OCI-LY3 (cell line): ENCODE results near the gene XRRA1.
"Not testable (repeated sequence)": the region's sequence is repeated elsewhere in the genome, so short reads cannot be mapped to it uniquely, and the experiment has no call there.

Experiments
- H2AFZ ChIP-seq: fragments of 200-600, 300-600 bp; shearing (Covaris generic); 2 replicates; pipeline ENCODE4 v1.6.0; 2014; ENCODE audit warnings: antibody characterized with exemption, low read depth, low read length
- H3K27ac ChIP-seq: fragments of 200-600, 300-600 bp; sonication (generic); 2 replicates; pipeline ENCODE4 v1.5.1; 2014; ENCODE audit warnings: mild to moderate bottlenecking, low read length, moderate library complexity, mixed read lengths
- H3K27me3 ChIP-seq: fragments of 200-600, 300-600 bp; sonication (generic); 2 replicates; pipeline ENCODE4 v1.6.1; 2014; ENCODE audit warnings: low read depth, low read length, mixed read lengths
- H3K36me3 ChIP-seq: fragments of 200-600, 300-600 bp; sonication (generic); replicated peaks from 2 replicates; pipeline ENCODE3; 2014; ENCODE audit warnings: low read depth, low read length, mixed read lengths
- H3K4me1 ChIP-seq: fragments of 300-600, 200-600 bp; sonication (generic); 2 replicates; pipeline ENCODE4 v1.6.1; 2014; ENCODE audit warnings: low read length, mixed read lengths
- H3K4me2 ChIP-seq: fragments of 200-600, 300-600 bp; sonication (generic); 2 replicates; pipeline ENCODE4 v1.6.1; 2014; ENCODE audit warnings: low read length, mixed read lengths
- H3K4me3 ChIP-seq: fragments of 300-600, 200-600 bp; sonication (generic); 2 replicates; pipeline ENCODE4 v1.5.1; 2014; ENCODE audit warnings: antibody characterized with exemption, mild to moderate bottlenecking, low read length, moderate library complexity
- H3K79me2 ChIP-seq: fragments of 300-600, 200-600 bp; shearing (Covaris generic); 2 replicates; pipeline ENCODE4 v1.6.1; 2014; ENCODE audit warnings: mild to moderate bottlenecking, low read length, mixed read lengths
- H3K9ac ChIP-seq: fragments of 300-600, 200-600 bp; shearing (Covaris generic); 2 replicates; pipeline ENCODE4 v1.6.0; 2014; ENCODE audit warnings: mild to moderate bottlenecking, low read length, moderate library complexity
- H3K9me3 ChIP-seq: fragments of 200-600, 300-600 bp; shearing (Covaris generic); 2 replicates; pipeline ENCODE4 v1.6.1; 2014; ENCODE audit warnings: low read length, mixed read lengths; ENCODE audit not compliant: insufficient read depth
- H4K20me1 ChIP-seq: fragments of 200-600, 300-600 bp; sonication (generic); 2 replicates; pipeline ENCODE4 v1.6.1; 2016; ENCODE audit warnings: low read length, mixed read lengths; ENCODE audit not compliant: insufficient read depth
- EZH2phosphoT487 ChIP-seq: fragments of 200-600 bp; shearing (Covaris generic); IDR thresholded peaks from 2 replicates; pipeline ENCODE4 v1.6.1; 2018; ENCODE audit warnings: antibody characterized with exemption, mixed run types, low read depth
- TF ChIP-seq, protein P1 (sequence below): fragments of 200-600, 300-600 bp; sonication (generic); IDR thresholded peaks from 2 replicates; pipeline ENCODE4 v1.5.1; 2014; ENCODE audit warnings: antibody characterized with exemption, low read length, low read depth

XRRA1 gene, protein sequence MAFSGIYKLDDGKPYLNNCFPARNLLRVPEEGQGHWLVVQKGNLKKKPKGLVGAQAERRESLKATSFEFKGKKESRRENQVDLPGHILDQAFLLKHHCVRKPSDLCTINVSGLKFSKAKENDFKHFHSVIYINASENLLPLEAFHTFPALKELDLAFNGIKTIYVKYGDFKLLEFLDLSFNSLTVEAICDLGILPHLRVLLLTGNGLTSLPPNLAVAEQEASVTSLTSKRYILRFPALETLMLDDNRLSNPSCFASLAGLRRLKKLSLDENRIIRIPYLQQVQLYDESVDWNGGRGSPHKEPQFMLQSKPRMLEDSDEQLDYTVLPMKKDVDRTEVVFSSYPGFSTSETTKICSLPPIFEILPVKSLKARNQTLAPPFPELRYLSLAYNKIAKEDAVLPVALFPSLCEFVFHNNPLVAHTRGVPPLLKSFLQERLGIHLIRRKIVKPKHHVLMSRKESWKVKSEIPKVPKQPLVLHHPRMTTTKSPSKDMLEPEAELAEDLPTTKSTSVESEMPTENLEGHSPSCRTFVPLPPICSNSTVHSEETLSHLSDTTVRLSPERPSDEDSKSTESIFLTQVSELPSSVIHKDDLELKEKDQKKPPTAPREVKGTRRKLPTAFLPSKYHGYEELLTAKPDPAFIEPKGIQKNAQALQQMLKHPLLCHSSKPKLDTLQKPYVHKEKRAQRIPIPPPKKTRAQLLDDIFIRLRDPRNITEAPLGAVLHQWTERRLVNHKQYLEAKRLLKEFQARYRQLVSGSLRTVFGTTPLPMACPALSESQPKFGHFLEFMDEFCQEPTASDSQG

DNA sequence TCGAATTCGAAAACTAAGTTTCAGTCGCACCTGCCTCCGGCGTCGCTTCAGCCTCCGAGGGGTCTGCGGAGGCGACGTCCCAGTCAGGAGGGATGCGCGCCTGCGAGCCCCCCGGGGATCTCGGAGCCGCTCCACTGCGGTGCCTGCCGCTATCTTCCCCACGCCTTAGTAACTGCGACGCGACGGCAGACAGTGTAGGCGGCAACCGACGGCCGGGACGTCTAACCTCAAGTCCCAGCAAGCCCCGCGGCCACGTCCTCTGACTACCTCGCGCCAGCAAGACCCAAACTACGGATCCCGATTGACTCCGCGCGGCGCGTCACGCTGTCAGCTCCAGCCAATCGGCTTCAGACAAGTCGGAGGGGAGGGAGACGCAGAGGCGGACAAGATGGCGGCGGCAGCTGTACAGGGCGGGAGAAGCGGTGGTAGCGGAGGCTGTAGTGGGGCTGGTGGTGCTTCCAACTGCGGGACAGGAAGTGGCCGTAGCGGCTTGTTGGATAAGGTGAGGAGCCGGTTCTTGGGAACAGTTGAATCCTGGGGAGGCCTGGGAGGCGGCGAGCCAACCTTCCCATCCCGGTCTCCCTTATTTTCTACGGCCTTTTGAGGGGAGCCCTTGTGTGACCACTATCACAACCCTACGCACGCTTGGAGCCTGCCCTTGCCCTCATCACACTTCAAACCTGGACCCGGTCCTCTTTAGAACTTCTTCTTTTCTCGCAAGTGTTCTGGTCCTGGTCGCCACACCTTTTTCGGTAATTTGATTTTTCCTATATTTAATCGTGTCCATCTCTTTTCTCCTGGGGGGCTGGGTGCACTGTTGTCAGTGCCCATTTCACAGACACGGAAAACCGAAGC is at the start of gene XRRA1, which contains the start of gene SPCS2:
XRRA1 (minus strand) TSS at position 194 of the 855 bp plus-strand sequence. CDS start 8,213 bp downstream, outside the sequence.
SPCS2 (plus strand) TSS at position 369 of the 855 bp plus-strand sequence; CDS start at position 389, 20 bp downstream.
- Histone ChIP-seq H3K4me2 (peak within 1 kb of the TSS; percentile 87), H4K20me1 (peaks cover 33% of the 10 kb centered on the region), H2AFZ (peak within 1 kb of the TSS; percentile 95), H3K27ac (peak within 1 kb of the TSS; percentile 58), H3K79me2 (peaks cover 62% of the 10 kb centered on the region), H3K4me1 (peaks cover 43% of the 10 kb centered on the region), H3K9me3 (no peaks in the 10 kb centered on the region), H3K4me3 (peak within 1 kb of the TSS; percentile 86), H3K9ac (peak within 1 kb of the TSS; percentile 92), H3K36me3 (peaks cover 25% of the 10 kb centered on the region), H3K27me3 (no peaks in the 10 kb centered on the region)
- TF ChIP-seq EZH2phosphoT487, result no peak
- TF ChIP-seq, protein P1, sequence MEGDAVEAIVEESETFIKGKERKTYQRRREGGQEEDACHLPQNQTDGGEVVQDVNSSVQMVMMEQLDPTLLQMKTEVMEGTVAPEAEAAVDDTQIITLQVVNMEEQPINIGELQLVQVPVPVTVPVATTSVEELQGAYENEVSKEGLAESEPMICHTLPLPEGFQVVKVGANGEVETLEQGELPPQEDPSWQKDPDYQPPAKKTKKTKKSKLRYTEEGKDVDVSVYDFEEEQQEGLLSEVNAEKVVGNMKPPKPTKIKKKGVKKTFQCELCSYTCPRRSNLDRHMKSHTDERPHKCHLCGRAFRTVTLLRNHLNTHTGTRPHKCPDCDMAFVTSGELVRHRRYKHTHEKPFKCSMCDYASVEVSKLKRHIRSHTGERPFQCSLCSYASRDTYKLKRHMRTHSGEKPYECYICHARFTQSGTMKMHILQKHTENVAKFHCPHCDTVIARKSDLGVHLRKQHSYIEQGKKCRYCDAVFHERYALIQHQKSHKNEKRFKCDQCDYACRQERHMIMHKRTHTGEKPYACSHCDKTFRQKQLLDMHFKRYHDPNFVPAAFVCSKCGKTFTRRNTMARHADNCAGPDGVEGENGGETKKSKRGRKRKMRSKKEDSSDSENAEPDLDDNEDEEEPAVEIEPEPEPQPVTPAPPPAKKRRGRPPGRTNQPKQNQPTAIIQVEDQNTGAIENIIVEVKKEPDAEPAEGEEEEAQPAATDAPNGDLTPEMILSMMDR, result no peak

DNA sequence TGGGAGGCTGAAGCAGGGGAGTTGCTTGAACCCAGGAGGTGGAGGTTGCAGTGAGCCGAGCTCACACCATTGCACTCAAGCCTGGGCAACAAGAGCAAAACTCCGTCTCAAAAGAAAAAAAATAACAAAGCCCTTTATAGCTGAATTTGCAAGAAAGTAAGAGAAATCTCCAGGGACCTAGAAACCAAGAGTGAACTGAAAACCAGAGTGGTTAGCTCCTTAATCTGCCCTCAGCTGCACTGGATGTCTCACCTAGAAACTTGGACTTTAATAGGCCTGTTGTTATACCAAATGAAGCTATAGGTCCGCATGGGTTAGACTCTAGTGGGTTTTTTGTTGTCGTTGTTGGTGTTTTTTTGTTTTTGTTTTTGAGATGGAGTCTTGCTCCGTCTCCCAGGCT is 44.0 kb upstream of the XRRA1 start:
- Histone ChIP-seq H3K4me2 (peak overlapping the region; percentile 28; the same call in 1 of the 2 replicates), H3K79me2 (peaks cover 19% of the 10 kb centered on the region), H4K20me1 (no peaks in the 10 kb centered on the region), H3K9ac (no peak overlapping the region), H3K9me3 (no peaks in the 10 kb centered on the region), H3K36me3 (peaks cover 22% of the 10 kb centered on the region), H3K27ac (no peak overlapping the region), H3K4me1 (peaks cover 23% of the 10 kb centered on the region), H2AFZ (no peak overlapping the region), H3K27me3 (no peaks in the 10 kb centered on the region), H3K4me3 (no peak overlapping the region)
- TF ChIP-seq, protein P1, result no peak
- no peak for TF ChIP-seq EZH2phosphoT487

DNA sequence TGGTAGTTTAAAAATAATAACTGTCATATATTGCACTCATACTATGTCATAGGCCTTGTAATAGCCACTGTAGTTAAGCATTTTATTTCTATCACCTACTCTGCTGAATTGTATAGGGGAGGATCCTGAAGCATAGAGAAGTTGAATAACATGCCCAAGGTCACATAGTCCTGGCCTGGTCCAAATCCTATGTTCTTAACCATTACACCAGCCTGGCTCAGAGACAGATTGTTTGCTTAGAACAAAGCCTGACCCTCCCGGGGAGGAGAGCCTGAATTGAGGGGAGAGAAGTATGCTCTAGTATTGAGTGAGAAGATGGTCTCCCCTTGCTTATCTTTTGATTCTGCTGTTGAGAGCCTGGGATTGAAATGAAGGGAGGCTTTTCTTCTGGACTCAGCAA is 42.0 kb upstream of the XRRA1 start:
- H3K4me1 ChIP-seq, result peaks cover 23% of the 10 kb centered on the region
- TF ChIP-seq, protein P1, result no peak
- no peak for TF ChIP-seq EZH2phosphoT487
- H4K20me1 ChIP-seq, result no peaks in the 10 kb centered on the region
- H3K27ac ChIP-seq, result no peak overlapping the region
- no peaks in the 10 kb centered on the region for H3K9me3 ChIP-seq
- H3K79me2 ChIP-seq, result peaks cover 19% of the 10 kb centered on the region
- H3K36me3 ChIP-seq, result peaks cover 18% of the 10 kb centered on the region
- H3K27me3 ChIP-seq, result no peaks in the 10 kb centered on the region
- no peak overlapping the region for H3K4me2 ChIP-seq
- no peak overlapping the region for H3K4me3 ChIP-seq
- no peak overlapping the region for H3K9ac ChIP-seq
- no peak overlapping the region for H2AFZ ChIP-seq

DNA sequence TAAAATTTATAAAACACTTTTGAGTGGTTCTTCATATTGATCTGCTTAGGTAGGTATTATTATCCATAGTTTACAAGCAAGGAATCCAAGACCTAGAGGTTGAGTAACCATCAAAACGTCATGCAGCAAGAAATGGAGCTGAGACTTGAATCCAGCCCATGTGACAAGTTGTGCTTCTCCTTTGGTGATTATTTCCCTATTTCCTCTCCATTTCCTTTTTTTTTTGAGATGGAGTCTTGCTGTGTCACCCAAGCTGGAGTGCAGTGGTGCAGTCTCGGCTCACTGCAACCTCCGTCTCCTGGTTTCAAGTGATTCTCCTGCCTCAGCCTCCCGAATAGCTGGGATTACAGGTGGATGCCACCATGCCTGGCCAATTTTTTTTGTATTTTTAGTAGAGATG is 41.3 kb upstream of the XRRA1 start:
- Histone ChIP-seq H3K79me2 (peaks cover 19% of the 10 kb centered on the region), H3K4me2 (peak overlapping the region; percentile 92), H3K4me1 (peaks cover 23% of the 10 kb centered on the region), H3K36me3 (peaks cover 17% of the 10 kb centered on the region), H3K4me3 (peak overlapping the region; percentile 91; the same call in 1 of the 2 replicates)
- H4K20me1 ChIP-seq, H3K9ac ChIP-seq, H3K27ac ChIP-seq, H3K27me3 ChIP-seq, H2AFZ ChIP-seq, H3K9me3 ChIP-seq: not testable (repeated sequence)
